Upper lobe of left lung (tissue), 4 donors: ENCODE measurements around the gene KNSTRN.

ENCODE experiments used
- EP300 ChIP-seq, 4 donors: sonication (generic); formaldehyde crosslinking; IDR thresholded peaks; one replicate each; pipeline ENCODE4 v1.5.1; 2017; ENCODE audit warnings: antibody characterized with exemption in 4 of 4, control low read depth in 2 of 4
- POLR2A ChIP-seq, 4 donors: fragments of 450-650 bp; IDR thresholded peaks; one replicate each; pipeline ENCODE4 v1.5.1; 2016 to 2017; ENCODE audit warnings: antibody characterized with exemption in 4 of 4, mild to moderate bottlenecking in 2 of 4
- POLR2AphosphoS5 ChIP-seq, 2 donors: sonication (generic); formaldehyde crosslinking; IDR thresholded peaks; one replicate each; pipeline ENCODE4 v1.5.1; 2017; ENCODE audit warnings: antibody characterized with exemption in 2 of 2
- TF ChIP-seq, protein P1 (sequence below), 6 experiments: fragments of 450-650 bp in 4 of 6; fragments of 200-600 bp in 2 of 6; sonication (generic) in 2 of 6; IDR thresholded peaks; one replicate each; pipeline ENCODE4 v1.5.1; 2016 to 2019; ENCODE audit warnings: antibody characterized with exemption in 6 of 6

DNA sequence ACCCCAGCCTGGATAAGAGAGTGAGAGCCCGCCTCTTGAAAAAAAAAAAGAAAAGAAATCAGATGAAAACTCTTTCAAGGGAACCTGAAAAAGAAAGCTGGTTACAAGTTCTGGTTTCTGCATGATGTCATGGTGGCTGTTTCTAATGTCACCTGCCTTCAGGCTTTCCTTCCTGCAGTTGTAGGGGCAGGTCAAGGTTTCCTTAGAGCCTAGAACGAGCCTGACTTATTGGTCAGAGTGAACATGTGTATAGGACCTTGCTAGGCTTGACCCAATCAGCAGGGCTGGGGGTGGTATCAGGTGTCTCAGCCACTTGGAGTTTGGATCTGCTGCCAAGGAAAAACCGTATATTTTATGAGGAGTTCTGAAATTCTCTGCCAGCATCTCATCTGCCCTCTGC is 26.8 kb downstream of the KNSTRN start:
- TF ChIP-seq POLR2A (IDR thresholded peaks at IDR 0.05) (no peak), EP300 (IDR thresholded peaks at IDR 0.05) (no peak), POLR2AphosphoS5 (IDR thresholded peaks at IDR 0.05) (no peak)
- TF ChIP-seq, protein P1, sequence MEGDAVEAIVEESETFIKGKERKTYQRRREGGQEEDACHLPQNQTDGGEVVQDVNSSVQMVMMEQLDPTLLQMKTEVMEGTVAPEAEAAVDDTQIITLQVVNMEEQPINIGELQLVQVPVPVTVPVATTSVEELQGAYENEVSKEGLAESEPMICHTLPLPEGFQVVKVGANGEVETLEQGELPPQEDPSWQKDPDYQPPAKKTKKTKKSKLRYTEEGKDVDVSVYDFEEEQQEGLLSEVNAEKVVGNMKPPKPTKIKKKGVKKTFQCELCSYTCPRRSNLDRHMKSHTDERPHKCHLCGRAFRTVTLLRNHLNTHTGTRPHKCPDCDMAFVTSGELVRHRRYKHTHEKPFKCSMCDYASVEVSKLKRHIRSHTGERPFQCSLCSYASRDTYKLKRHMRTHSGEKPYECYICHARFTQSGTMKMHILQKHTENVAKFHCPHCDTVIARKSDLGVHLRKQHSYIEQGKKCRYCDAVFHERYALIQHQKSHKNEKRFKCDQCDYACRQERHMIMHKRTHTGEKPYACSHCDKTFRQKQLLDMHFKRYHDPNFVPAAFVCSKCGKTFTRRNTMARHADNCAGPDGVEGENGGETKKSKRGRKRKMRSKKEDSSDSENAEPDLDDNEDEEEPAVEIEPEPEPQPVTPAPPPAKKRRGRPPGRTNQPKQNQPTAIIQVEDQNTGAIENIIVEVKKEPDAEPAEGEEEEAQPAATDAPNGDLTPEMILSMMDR (IDR thresholded peaks at IDR 0.05), result no peak
